NCI-H345 (cell line): ENCODE results near the gene PRKG1.
A peak's percentile ranks its signal among the peaks of the same experiment; 100 is the strongest.

Experiments used
- DNase-seq: peaks from one replicate; lab custom pipeline; 2025; lab: John Stamatoyannopoulos, UW

PRKG1 gene

DNA sequence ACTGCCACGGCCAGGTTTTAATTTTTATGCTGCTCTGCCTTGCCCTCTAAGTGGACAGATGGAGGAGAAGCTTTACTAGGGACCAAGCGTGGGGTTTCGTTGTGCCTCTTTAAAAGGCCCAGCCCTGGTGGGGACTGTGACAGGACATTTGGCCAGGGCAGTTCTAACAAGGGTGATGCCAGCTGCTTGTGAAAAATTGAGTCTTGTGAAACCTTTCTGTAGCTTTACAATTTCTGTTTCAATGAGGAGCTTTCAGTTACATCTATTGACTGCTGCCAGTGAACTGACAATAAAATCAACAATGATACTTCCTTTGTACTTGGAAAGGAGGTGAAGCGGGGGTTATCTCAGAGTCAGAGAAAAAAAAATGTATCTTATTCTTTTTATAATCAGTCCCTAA, 858.2 kb downstream of the PRKG1 start:
- DNase-seq, result peak; percentile 15

DNA sequence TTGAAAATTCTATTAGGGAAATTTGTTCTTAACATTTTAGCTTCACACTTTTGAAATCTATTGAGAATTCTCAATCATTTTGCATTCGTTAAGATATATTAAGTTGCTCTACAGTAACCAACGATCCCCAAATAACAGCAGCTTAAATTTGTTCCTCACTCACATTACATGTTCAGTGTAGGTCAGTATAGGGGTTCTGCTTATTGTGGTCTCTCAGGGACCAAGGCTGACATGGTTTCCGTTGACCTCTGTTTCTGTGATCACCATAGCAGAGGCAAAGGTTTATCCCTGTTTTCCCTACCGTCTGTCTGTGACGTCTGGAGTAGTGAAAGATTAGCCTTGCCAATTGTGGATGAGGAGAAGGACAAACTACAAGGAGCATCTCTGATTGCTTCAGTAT, 860.1 kb downstream of the PRKG1 start:
- DNase-seq, result no peak

DNA sequence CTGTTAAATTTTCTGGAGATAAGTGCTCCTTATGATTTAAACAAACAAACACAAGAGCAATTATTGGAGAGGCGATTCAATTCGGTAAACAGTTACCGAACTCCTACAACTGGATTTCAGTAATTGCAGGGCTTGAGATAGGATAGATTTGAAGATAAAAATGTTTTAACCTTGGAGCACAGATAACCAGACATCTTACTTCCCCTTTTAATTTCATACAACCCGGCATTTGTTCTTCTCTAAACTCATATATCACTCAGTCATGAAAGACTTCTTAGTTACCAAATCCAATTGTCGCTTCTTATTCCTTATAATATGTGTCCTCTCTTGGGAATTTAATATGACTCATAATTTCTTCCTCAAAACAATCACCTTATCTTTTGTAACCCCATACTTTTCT, 861.1 kb downstream of the PRKG1 start:
- DNase-seq, result no peak

DNA sequence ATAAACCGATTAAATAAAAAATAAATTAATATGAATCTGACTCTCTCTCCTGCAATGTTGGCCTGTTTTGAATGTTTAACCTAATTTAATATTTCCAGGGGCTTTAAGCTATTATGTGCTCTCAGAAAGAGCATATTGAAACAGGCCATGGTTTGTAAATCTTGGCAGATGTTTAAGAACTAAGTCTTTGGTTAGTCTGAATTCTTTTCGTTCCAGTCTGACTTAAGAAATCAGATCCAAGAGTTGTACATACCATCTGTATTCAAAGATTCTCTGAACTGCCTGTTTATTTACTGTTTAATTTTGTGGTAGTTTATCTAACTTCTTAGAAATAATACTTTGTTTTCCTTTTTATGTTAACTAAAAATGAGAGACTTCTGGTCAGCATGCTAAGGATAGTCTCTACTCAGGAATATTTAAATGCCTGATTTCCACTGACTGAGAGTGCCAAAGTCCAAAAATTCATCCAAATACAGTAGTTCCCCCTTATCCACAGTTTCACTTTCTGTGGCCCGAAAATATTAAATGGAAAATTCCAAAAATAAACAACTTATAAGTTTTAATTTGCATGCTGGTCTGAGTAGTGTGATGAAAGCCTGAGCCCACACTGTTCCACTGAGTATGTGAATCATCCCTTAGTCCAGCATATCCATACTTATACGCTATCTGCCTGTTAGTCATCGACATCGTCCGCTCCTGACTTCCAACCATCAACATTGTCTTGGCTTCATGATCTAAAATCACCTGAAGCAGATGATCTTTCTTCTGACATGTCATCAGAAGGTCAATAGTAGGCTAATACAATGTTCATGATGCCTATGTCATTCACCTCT, 863.2 kb downstream of the PRKG1 start:
- DNase-seq, result no peak

DNA sequence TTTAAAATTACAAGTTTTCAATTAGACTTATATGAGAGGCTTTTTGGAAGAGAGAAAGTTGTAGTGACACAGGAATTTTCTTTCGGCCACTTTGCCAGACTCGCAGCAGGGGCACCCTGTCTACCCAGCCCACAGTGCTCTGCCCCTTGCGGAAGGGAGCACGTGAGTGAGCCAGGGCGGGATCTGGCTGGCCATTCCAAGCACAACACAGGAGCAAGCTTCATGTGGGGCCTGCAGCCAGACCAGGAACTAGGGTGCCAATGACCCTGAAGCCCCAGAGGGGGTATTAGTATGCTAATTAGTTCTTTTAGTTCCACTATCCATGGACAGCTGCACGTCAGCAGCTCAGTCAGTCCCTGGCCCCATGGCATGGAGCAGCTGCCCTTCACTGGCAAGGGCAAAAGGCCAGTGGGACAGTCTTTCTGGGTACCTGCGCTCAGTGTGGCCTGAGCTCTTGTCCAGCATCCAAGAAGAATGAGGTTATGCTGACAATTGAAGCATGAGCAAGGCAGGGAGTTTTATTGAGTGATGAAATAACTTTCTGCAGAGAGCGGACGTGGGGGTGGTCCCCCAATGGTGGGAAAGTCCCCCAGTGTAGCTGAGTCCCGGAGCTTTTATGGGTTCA, 876.2 kb downstream of the PRKG1 start:
- no peak for DNase-seq

DNA sequence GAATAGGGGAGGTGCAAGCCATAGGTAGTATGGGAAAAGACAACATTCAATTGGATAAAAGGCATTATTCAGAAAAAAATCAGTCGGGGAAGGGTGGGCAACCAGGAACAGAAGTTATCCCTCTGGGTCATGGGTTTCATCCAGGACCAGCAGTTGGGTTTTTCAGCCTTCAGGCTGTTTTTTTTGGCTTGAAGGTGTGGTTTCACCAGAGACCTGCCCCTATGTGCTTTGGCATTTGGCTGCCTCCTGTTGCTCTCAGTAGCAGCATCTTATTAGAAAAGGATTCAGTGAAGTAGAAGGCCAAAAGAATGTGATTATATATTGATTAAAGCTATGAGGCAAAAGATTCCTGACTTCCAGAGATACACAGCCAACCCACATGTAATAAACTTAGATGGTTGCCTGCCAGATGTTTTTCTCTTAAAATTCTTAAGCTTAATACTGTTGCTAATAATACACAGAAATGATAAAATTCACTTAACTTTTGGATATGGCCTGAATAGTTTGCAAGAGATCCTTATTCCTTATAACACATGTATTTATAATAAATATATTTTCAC, 876.8 kb downstream of the PRKG1 start:
- DNase-seq, result no peak

DNA sequence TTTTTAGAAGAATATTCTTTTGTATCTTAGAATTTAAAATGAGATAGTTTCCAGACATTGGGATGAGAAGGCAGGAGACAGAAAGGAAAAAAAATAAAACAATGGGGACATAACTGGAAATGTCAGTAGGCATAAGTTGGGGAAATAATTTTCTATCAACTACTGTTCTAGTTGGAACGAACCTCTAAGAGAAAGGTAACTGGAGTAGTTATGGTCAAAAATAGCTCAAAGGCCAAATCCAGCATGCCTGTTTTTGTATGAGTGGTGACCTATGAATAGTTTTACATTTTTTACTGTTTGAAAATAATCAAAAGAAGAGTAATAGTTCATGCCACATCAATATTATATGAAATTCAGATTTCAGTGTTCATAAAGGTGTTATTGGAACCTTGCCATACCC, 877.3 kb downstream of the PRKG1 start:
- DNase-seq, result no peak

DNA sequence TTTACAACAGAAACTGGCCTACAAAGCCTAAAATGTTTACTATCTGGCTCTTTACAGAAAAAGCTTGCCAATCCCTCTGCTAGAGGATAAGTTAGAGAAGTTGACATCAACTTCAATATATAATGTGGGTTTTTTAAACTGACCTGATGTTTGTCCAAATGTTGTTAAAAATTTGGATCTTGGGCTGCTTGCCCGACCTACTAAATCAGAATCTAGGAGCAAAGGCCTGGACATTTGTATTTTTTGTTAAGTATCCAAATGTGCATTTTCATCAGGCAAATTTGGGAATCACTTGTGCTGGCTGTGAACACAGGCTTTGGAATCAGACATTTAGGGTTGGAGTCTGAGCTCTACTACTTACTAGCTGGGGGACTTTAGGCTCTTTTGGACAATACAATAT, 877.8 kb downstream of the PRKG1 start:
- DNase-seq, result no peak

DNA sequence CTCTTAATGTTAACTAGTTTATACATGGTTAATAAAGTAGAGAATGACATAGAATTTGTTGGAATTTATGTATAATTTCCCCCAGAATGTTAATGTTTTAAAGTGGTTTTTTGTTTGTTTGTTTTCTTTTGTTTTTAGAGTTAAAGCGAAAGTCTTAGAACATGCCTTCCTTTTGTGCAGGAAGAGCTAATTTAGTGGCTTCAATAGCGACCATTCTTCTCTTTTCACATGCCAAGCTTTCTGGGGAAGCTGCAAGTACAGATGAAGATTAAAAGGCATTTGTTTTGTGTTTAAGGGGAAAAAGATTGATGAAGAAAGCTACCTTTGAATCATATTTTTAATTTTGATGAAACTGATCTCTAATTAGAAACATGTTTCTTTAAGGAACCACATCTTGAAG, 881.4 kb downstream of the PRKG1 start:
- DNase-seq, result no peak

DNA sequence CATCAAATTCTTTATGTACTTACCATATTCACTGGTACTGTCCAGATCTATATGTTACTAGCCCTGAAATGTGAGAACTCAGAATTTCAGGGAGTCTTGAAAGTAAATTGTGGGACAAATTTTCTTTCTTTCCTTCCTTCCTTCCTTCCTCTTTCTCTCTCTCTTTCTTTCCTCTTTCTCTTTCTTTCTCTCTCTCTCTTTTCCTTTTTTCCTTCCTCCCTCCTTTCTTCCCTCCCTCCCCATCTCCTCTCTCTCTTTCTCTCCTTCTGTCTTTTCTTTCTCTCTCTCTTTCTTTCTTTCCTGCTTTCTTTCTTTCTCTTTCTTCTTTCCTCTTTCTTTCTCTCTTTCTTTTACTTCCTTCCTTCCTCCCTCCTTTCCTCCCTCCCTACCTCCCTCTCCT, 882.5 kb downstream of the PRKG1 start:
- no peak for DNase-seq

DNA sequence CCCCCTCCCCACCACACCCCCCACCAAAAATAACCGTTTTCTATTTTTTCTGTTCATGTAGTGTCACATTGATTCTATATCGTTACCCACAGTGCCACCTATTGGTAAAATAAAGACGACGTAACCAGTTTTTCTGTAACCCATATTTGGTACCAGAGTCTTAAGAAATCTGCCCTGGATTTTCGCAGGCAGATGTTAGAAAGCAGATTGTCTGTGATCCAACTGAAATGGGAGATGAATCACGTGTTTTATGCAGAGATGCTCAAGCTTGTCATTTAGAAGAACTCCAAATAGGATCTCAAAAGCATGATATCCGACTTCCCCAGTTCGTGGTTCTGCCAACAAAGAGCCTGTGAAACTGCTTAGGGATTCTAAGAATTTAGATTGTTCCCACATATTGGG, 886.2 kb downstream of the PRKG1 start:
- DNase-seq, result peak; percentile 15

DNA sequence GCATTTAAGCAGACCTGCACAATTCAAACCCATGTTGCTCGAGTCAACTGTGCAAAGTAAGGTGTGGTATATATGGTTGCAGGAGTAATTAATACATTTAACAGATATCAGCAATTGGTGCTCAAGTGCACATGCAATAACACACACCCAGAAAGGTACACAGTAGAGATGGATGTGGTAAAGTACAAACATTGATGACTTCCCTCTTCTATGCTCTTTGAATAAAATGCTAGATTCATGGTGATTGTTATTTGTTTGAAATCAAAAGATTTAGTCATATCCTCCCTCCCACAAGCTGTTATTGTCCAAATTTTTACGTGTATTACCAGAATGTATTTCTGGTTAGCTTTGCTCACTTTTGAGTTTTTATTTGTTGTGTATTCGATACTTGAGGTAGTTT, 887.1 kb downstream of the PRKG1 start:
- DNase-seq, result no peak

DNA sequence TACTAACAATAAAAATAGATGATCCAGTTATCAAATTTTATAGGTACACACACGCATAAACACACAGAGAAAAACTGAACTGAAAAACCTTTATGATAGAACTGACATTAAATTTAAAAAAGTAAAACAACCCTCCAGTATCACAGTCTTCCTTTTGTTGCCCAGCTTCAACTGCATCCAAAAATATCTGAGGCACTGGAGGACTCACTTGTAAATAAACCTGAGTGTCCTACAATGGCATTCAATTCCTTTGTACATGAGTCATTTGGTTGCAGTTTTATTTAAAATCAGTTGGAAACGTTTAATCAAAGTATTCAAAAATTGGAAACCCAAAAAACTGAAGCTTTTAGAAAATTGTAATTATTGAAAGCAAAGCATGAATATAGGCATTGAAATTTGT, 890.3 kb downstream of the PRKG1 start:
- DNase-seq, result no peak

DNA sequence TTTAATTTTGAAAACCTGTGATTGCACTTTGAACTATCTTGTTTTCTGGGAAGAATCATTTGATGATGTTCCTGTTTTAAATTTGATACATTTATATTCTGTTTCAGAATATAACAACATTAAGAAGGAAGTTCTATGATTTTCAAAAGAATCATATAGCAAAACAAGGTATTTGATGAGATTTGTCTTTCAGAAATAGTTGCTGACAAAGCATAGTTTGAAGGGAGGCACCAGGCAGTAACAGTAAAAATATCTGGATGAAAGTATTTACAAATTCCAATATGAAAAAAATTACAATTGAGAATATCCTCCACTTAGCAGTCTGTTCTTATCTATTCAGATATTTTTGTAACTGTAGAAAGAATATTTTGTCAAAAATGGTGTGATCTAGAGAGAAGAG, 891.2 kb downstream of the PRKG1 start:
- no peak for DNase-seq

DNA sequence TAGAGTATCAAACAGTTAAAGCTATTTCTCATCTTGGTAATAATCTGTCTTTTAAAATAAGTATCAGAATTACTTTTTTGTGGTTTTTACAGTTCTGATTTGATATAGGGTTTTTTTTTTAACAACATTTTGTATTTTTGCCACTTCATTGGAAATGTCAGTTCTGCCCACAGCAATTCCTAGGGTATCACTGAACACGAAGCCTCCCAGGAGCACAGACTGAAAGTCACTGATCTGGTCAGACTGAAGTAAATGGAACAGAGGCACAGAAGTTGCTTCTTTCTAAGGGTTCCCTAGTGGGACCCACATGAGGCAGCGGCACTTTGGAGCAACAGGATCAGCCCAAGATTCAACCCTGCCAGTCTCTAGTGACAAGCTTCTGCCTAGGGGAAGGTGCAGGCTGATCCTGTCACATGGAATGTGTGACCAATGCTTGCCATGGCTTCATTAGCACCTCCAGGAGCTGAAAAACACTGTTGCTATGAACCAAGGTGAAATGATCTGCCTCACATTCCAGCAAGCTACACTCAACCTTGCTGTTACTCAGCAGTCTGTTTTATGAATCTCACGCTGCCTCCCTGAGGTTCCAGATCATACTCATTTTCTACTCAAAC, 898.6 kb downstream of the PRKG1 start:
- DNase-seq, result no peak

DNA sequence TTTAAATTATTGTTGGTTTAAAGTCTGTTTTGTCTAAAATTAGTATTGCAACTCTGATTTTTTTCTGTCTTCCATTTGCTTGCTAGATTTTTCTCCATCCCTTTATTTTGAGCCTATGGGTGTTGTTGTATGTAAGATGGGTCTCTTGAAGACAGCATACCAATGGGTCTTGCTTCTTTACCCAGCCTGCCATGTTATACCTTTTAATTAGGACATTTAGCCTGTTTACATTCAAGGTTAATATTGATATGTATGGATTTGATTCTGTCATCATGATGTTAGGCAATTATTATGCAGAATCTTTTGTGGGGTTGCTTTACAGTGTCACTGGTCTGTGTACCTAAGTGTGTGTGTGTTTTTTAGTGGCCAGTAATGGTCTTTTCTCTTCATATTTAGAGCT, 906.5 kb downstream of the PRKG1 start:
- no peak for DNase-seq

DNA sequence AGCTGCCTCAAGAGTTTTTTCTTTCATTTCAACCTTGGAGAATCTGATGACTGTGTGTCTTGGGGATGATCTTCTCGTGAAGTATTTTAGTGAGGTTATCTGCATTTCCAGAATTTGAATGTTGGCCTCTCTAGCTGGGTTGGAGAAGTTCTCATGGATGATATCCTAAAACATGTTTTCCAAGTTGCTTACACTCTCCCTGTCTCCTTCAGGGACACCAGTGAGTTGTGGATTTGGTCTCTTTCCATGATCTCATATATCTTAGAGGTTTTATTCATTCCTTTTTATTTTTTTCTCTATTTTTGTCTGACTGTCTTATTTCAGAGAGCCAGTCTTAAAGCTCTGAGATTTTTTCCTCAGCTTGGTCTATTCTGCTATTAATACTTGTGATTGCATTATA, 907.4 kb downstream of the PRKG1 start:
- DNase-seq, result no peak

DNA sequence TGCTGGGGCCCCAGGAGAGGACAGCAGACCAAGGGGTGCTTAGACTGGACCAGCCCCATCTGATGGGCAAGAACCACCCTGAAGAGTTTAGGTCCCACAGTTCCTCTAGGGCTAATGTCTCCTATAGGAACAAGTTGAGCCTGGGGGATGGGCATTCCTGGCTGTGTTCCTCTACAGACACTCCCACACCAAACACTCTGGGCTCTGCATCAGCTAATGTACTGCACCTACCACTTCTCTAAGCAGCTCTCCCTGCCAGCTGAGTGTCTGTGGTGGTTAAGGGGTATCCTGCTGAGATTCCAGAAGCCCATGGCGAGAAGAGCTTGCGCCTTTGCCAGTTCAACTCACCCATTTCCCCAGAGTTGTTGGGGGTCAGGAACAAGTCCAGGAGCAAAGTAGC, 909.2 kb downstream of the PRKG1 start:
- no peak for DNase-seq

DNA sequence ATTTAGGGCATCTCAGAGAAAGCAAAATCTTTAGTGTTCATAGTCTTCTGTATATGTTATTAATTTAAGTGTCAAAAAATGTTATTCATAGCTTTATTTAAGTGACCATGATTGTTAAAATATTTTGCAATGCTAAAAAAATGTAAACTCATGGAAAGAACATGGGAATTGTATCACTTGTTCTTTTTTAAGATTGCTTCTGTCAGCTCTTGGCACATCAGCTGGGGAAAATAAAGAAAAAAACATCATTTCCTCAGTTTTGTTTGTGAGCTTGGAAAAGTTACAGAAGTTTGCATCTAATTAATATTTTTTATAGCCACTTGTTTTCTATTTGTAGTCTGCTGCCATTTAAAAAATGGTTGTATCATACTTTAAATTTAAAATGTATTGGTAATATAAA, 911.0 kb downstream of the PRKG1 start:
- no peak for DNase-seq

DNA sequence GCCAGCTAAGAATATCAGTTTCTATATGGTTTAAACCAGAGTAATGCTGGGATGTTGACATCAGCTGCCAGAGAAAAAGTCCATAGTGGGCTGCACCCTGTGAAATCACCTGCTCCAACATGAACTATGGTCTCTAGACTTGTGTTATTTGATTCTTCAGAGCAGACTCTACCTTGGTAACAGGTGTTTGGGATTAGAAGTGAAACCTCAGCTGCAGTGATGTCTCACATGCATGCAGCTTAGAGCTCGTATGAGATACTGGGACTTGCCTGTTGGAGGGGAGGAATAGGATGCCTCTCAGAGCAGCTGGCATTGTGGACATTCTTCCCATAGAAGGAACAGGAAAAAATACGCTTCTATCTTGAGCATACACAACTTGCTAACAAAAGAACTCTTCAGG, 912.2 kb downstream of the PRKG1 start:
- DNase-seq, result no peak

DNA sequence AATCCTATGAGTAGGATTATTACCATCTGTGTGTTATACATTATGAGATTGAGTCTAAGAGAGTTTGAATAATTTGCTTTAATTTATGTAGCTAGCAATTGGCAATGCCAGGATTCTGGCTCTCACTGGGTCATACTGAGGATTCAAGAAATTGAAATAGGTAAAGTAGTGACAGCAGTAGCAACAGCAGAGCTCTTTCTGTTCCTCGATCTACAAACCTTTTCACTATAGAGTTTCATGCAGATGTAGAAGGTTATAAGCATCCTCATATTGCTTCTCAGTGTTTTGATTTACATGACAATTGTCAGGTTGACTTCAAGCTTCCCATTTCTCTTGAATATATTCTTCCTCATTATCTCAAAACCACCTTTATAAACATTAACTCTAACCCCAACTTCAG, 919.2 kb downstream of the PRKG1 start:
- DNase-seq, result no peak

DNA sequence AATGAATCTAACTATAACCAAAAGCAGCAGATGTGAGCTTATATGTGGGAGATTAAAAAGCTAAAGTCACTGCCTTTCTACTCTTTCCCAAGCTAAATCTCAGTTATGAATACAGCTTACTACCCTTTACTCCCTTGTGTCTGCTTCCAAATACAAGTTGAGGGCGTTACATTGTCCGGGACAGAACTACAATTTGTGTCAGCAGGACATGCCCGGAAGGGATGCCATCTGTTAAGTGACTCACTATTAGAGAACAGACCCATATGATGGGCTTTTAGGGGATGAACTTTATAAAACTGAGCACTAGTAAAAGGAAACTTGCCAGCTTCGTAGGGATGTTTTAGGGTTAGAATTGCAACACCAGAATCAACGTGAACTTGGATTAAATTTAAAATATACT, 924.8 kb downstream of the PRKG1 start:
- DNase-seq, result no peak

DNA sequence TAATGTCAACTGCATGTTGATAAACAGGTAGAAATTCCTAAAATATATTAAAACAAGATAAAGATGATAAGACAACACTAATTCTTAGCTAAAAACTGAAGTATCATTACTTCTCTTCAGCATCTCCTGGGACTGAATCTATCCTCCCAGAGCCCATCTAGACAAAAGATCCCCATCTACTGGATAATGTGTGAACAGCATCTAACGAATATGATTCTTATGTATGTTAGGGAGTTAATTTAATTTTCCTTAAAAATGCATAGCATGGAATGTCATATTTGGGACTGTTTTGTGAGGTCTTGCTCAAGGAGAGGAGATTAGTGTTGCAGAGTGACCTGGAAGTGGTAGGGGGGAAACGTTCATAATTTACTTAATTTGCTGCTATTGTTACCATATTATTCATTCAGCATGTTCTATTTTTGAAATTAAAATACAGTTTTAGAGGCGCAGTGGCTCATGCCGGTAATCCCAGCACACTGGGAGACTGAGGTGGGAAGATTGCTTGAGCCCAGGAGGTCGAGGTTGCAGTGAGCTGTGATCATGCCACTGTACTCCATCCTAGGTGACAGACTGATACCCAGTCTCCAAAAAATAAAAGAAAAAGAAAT, 930.2 kb downstream of the PRKG1 start:
- peak; percentile 23 for DNase-seq
